Measurements from ENCODE around the gene MYZAP.

- TF ChIP-seq POLR2AphosphoS5 (IDR thresholded peaks at IDR 0.05; ENCODE audit: low read depth, low read length) (no peak), TAF1 (IDR thresholded peaks at IDR 0.05; ENCODE audit: borderline replicate concordance, insufficient read depth, low read length) (no peak), REST (IDR thresholded peaks at IDR 0.05; ENCODE audit: insufficient read depth in 1 of 2, low read depth in 2 of 2, low read length in 2 of 2) (no peak), SIN3A (IDR thresholded peaks at IDR 0.05; ENCODE audit: borderline replicate concordance, insufficient read depth, low read length) (no peak), FOXP2 (optimal IDR thresholded peaks at IDR 0.05; ENCODE audit: borderline replicate concordance, extremely low read depth, extremely low read length, insufficient read depth) (no peak)
Measured at GRCh38 chr15:57597431-57597830, 5.7 kb downstream of the MYZAP start.
